Activated CD4-positive, alpha-beta T cell treated with anti-CD3 and anti-CD28 coated beads for 1 hour (primary cell): Measurements from ENCODE around the gene MKX.
A peak's percentile ranks its signal among the peaks of the same experiment; 100 is the strongest.

Source experiments
- DNase-seq: peaks from one replicate; pipeline ENCODE4 v3.0.0-alpha.2; 2020

Gene MKX

GRCh38 chr10:27742195-27743011 is 3.2 kb downstream of the MKX start:
- peak; percentile 68 for DNase-seq

- DNase-seq: no peak
These were observed 4.2 kb downstream of the MKX start for GRCh38 chr10:27741173-27742091.

- no peak for DNase-seq
These were observed 9.2 kb downstream of the MKX start for GRCh38 chr10:27736396-27736795.

- no peak for DNase-seq
These were observed 15.6 kb downstream of the MKX start for GRCh38 chr10:27730041-27730440.

GRCh38 chr10:27728338-27728737 is 17.3 kb downstream of the MKX start:
- no peak for DNase-seq

GRCh38 chr10:27724287-27724686 is 21.3 kb downstream of the MKX start:
- DNase-seq: no peak

GRCh38 chr10:27723436-27723835 is 22.2 kb downstream of the MKX start:
- no peak for DNase-seq

- no peak for DNase-seq
These were observed 25.1 kb downstream of the MKX start for GRCh38 chr10:27720529-27720928.

- no peak for DNase-seq
These were observed 26.6 kb downstream of the MKX start for GRCh38 chr10:27719052-27719451.

- no peak for DNase-seq
These were observed 27.8 kb downstream of the MKX start for GRCh38 chr10:27717861-27718260.

- DNase-seq: no peak
These were observed 28.4 kb downstream of the MKX start for GRCh38 chr10:27717224-27717623.

GRCh38 chr10:27716521-27716920 is 29.1 kb downstream of the MKX start:
- no peak for DNase-seq

- DNase-seq: no peak
These were observed 30.1 kb downstream of the MKX start for GRCh38 chr10:27715505-27715904.

GRCh38 chr10:27714349-27714748 is 31.3 kb downstream of the MKX start:
- DNase-seq: no peak

- no peak for DNase-seq
These were observed 31.7 kb downstream of the MKX start for GRCh38 chr10:27713941-27714340.

- no peak for DNase-seq
These were observed 35.6 kb downstream of the MKX start for GRCh38 chr10:27710014-27710413.

GRCh38 chr10:27709304-27709703 is 36.3 kb downstream of the MKX start:
- DNase-seq: no peak

GRCh38 chr10:27701938-27702537 is 43.6 kb downstream of the MKX start:
- DNase-seq: no peak

GRCh38 chr10:27699776-27700175 is 45.8 kb downstream of the MKX start:
- DNase-seq: no peak

GRCh38 chr10:27698961-27699360 is 46.7 kb downstream of the MKX start:
- no peak for DNase-seq

- no peak for DNase-seq
These were observed 49.2 kb downstream of the MKX start for GRCh38 chr10:27696466-27696865.

GRCh38 chr10:27695706-27696105 is 49.9 kb downstream of the MKX start:
- no peak for DNase-seq

- no peak for DNase-seq
These were observed 50.5 kb downstream of the MKX start for GRCh38 chr10:27695088-27695487.

GRCh38 chr10:27692663-27693062 is 53.0 kb downstream of the MKX start:
- DNase-seq: no peak
